ENCODE data around the gene SDF2L1.
"Not testable (repeated sequence)": the region's sequence is repeated elsewhere in the genome, so short reads cannot be mapped to it uniquely, and the experiment has no call there.

SDF2L1 gene

GRCh38 chr22:21688341-21688705, 46.2 kb downstream of the SDF2L1 start:
- DNase-seq = no peak

GRCh38 chr22:21688706-21689381, 46.7 kb downstream of the SDF2L1 start:
- DNase-seq = no peak

GRCh38 chr22:21690401-21690801, 48.3 kb downstream of the SDF2L1 start:
- no peak for DNase-seq

GRCh38 chr22:21691816-21692215, 49.7 kb downstream of the SDF2L1 start:
- DNase-seq = no peak

DNA sequence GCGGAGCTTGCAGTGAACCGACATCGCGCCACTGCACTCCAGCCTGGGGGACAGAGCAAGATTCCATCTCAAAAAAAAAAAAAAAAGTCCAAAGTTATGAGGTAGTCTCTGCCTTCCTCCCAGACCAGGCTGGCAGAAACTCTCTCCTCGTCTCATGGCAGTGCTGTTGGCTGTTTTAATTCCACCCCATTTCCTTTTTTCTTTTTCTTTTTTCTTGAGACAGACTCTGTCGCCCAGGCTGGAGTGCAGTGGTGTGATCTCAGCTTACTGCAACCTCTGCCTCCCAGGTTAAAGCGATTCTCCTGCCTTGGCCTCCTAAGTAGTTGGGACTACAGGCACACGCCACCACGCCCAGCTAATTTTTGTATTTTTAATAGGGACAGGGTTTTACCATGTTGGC, 50.8 kb downstream of the SDF2L1 start:
- DNase-seq = not testable (repeated sequence)

- no peak for DNase-seq
These were observed 51.4 kb downstream of the SDF2L1 start for GRCh38 chr22:21693333-21693998.

Data from cortex of kidney (tissue), 1 donor.